ENCODE measurements around the gene INPP5A.

Gene INPP5A

GRCh38 chr10:132607961-132608495 lies 70.4 kb downstream of the INPP5A start:
- in situ Hi-C loops (cut with MboI; ENCODE audit: low sequenced_read_pairs): no loop called here

- in situ Hi-C loops (cut with MboI; ENCODE audit: low sequenced_read_pairs): no loop called here
These were observed 71.1 kb downstream of the INPP5A start for GRCh38 chr10:132608511-132609195.

- in situ Hi-C loops (cut with MboI; ENCODE audit: low sequenced_read_pairs): no loop called here
These were observed 71.6 kb downstream of the INPP5A start for GRCh38 chr10:132609211-132609610.

GRCh38 chr10:132610071-132610701 lies 72.6 kb downstream of the INPP5A start:
- in situ Hi-C loops (cut with MboI; ENCODE audit: low sequenced_read_pairs): no loop called here

GRCh38 chr10:132611026-132611910 lies 73.7 kb downstream of the INPP5A start:
- in situ Hi-C loops (cut with MboI; ENCODE audit: low sequenced_read_pairs): no loop called here

- in situ Hi-C loops (cut with MboI; ENCODE audit: low sequenced_read_pairs): no loop called here
These were observed 74.4 kb downstream of the INPP5A start for GRCh38 chr10:132611986-132612385.

- in situ Hi-C loops (cut with MboI; ENCODE audit: low sequenced_read_pairs): no loop called here
These were observed 75.3 kb downstream of the INPP5A start for GRCh38 chr10:132612571-132613504.

- in situ Hi-C loops (cut with MboI; ENCODE audit: low sequenced_read_pairs): no loop called here
These were observed 76.2 kb downstream of the INPP5A start for GRCh38 chr10:132613566-132614348.

- in situ Hi-C loops (cut with MboI; ENCODE audit: low sequenced_read_pairs): no loop called here
These were observed 77.1 kb downstream of the INPP5A start for GRCh38 chr10:132614431-132615340.

GRCh38 chr10:132615341-132616169 lies 78.0 kb downstream of the INPP5A start:
- in situ Hi-C loops (cut with MboI; ENCODE audit: low sequenced_read_pairs): no loop called here

GRCh38 chr10:132616170-132616995 lies 78.8 kb downstream of the INPP5A start:
- in situ Hi-C loops (cut with MboI; ENCODE audit: low sequenced_read_pairs): no loop called here

GRCh38 chr10:132616996-132617736 lies 79.6 kb downstream of the INPP5A start:
- in situ Hi-C loops (cut with MboI; ENCODE audit: low sequenced_read_pairs): no loop called here

GRCh38 chr10:132617737-132618052 lies 80.1 kb downstream of the INPP5A start:
- in situ Hi-C loops (cut with MboI; ENCODE audit: low sequenced_read_pairs): no loop called here

- in situ Hi-C loops (cut with MboI; ENCODE audit: low sequenced_read_pairs): no loop called here
These were observed 80.8 kb downstream of the INPP5A start for GRCh38 chr10:132618158-132618919.

- in situ Hi-C loops (cut with MboI; ENCODE audit: low sequenced_read_pairs): no loop called here
These were observed 82.3 kb downstream of the INPP5A start for GRCh38 chr10:132619927-132620326.
